CD4-positive, alpha-beta T cell treated with Interleukin-1 beta for 1 hour (primary cell): Measurements from ENCODE around the gene GPR137B.
"Not testable (repeated sequence)": the region's sequence is repeated elsewhere in the genome, so short reads cannot be mapped to it uniquely, and the experiment has no call there.

Source experiments
- DNase-seq, 2 donors: peaks; one replicate each; pipeline ENCODE4 v3.0.0-alpha.2; 2020 to 2022

The GPR137B gene

GRCh38 chr1:236144446-236145150 lies 2.3 kb downstream of the GPR137B start:
- no peak for DNase-seq

GRCh38 chr1:236147068-236147467 lies 4.7 kb downstream of the GPR137B start:
- no peak for DNase-seq

DNA sequence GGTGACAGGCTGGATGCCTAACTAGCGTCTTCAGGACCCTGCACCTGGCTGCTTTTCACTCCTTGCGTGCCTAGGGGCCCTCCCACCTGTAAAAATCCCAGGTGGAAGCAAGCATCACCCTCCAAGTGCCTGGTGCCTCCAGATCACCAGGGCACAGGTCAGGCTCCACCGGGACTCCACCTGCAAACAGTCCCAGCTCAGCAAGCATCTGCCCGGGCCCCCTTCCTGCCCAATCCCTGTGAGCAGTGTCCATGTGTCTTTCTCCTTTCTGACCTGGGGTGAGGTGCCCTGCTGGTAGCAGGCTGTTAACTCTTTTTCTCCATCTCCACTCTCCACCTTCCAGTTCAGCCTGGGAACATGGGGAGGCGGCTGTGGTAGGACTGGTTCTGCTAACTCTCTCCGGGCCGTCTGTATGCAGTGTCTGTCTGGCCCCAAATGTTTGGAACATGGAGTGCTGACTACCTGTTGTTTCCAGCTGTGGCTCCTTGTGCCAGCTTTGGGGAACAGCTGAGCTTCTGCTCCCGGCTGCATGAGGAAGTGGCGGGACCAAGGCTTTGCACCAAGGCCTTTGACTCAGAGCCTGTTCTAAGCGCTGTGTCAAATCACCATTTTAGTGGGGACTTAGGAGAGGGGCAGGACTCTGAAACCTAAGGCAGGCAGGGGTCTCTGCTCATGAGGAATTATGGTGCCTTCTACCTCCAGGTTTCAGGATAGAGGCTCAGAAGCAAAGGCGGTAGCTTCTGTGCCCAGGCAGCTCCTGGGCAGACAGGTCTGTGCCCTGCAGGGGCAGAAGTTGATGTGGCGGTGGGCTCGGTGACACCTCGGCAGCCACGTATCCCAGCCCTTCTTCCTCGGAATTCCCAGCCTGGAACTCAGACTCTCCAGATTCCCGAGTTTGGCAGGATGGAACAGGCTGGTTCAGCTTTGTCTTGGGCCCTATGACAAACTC lies 5.5 kb downstream of the GPR137B start:
- DNase-seq: no peak

GRCh38 chr1:236148470-236148845 lies 6.1 kb downstream of the GPR137B start:
- no peak for DNase-seq

DNA sequence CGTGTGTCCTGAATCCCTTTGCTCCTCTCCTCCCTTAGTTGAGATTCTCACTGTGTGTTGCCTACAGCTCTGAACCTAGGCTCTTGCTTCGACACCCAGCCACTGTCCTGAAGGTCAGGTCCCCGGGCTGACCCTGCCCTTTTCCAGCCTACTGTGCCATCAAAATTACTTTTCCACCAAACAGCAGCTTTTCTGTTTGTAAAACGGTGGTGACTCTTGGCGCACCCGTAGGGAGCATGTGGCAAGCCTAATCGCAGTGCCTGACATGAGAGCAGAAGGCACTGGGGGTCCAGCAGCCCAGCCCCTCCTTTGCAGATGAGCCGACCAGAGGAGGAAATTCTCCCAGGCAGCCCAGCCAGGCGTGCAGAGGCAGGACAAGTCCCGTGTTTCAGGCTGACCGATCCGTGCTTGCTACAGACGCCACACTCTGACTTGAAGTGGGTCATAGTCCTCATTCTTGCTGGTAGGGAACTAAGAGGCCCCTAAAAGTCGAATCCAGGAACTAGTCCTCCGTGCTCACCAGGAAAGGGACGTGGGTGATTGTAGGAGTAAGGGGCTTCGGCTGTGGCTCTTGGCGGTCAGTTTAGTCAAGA lies 6.8 kb downstream of the GPR137B start:
- no peak for DNase-seq

DNA sequence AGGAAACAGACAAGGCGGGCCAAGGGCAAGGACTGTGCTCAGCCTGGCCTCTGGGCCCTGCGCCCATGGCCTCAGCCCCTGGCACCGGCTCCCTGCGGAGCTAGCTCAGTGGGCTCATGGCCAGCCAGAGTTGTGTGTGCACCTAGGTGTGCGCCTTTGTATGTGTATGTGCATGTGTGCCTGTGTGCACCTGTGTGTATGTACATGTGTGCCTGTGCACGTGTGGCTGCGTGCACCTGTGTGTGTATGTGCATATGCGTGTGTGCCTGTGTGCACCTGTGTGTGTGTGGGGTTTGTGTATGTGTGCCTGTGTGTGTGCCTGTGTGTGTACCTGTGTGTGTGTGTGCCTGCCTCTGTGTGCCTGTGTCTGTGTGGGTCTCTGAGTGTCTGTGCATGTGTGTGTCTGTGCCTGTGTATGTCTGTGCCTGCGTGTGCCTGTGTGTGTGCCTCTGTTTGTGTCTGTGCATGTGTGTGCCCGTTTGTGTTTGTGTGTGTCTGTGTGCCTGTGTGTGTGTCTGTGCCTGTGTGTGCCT lies 7.4 kb downstream of the GPR137B start:
- no peak for DNase-seq

- DNase-seq: no peak
Measured at GRCh38 chr1:236150311-236150955, 8.1 kb downstream of the GPR137B start.

- DNase-seq: no peak
Measured at GRCh38 chr1:236150986-236151385, 8.6 kb downstream of the GPR137B start.

GRCh38 chr1:236151739-236152424 lies 9.5 kb downstream of the GPR137B start:
- DNase-seq: no peak

DNA sequence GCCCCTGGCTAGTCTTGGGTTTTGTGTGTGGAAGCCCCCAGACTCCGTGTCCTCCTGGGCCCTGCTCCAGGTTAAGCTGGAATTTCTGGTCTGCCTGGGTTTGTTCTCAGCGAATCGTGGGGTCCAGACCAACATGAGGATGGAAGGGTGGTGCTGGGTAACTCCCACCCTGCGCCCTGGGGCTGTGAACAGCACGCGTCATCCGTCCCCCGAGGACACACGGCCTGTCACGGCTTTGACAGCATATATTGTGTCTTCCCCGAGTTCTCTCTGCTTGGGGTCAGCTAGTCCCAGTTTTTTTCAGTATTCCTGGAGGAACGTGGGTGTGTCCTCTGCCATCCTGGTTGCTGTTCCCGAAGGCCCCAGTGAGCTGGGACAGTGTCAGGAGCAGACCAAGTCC lies 11.8 kb downstream of the GPR137B start:
- DNase-seq: no peak

GRCh38 chr1:236154671-236155398 lies 12.5 kb downstream of the GPR137B start:
- DNase-seq: no peak

DNA sequence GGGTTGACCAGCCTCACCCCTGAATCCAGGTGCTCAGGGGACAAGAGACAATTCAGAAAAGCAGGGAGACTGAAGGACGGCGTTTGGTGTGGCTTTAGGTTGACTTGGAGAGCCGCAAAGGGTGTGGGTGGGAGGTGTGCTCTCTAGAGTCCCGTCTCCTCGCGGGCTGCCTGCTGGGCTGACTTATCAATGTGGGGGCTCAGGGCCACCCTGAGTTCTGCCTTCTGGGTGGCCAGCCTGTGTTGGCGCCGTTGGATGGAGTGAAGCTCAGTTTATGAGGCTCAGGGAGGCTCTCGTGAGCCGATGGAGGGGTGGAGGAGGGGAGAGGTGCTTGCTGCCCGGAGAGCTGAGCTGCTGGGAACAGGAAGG lies 13.0 kb downstream of the GPR137B start:
- no peak for DNase-seq

DNA sequence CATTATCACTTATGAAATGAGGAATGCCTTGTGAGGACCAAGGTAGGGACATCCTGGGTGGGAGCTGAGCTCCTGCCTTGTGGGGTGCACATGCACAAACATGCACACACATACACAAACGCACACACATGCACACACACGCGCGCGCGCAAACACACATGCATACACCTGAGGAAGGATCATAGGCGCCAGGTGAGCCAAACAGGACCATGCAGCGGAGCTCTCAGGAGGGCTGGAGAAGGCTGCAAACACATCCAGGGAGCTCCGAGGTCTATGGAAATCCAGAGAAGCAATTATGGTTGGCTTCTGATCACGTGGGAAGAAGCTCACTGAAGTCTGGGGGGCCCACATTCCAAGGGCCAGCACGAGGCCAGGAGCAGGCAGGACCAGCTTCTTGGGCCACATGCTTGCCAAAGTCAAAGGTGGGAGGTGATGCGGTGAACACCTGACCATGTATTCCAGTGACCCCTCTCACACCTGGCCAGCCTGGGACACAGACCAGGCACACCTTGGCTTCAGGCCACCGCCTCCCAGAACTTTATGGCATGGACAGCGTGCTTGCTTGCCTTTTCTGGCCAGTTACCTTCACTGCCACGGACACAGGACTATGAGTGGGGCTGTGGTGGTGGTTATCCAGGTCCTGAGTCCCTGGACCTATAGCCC lies 13.6 kb downstream of the GPR137B start:
- DNase-seq: no peak

GRCh38 chr1:236156512-236157208 lies 14.3 kb downstream of the GPR137B start:
- peak; percentile 62 to 70 for DNase-seq

DNA sequence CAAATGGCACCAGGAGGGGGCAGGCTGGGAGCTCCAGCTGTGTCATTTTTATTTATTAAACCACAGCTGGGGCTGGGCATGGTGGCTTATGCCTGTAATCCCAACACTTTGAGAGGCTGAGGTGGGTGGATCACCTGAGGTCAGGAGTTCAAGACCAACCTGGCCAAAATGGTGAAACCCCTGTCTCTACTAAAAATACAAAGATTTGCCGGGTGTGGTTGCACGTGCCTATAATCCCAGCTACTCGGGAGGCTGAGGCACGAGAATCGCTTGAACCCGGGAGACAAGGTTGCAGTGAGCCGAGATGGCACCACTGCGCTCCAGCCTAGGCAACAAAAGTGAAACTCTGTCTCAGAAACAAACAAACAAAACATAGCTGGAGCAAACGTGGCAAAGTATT lies 15.7 kb downstream of the GPR137B start:
- DNase-seq: not testable (repeated sequence)

GRCh38 chr1:236158719-236159118 lies 16.4 kb downstream of the GPR137B start:
- DNase-seq: no peak

- DNase-seq: peak in 1 of 2 donors; percentile 33
Measured at GRCh38 chr1:236159704-236160539, 17.6 kb downstream of the GPR137B start.

DNA sequence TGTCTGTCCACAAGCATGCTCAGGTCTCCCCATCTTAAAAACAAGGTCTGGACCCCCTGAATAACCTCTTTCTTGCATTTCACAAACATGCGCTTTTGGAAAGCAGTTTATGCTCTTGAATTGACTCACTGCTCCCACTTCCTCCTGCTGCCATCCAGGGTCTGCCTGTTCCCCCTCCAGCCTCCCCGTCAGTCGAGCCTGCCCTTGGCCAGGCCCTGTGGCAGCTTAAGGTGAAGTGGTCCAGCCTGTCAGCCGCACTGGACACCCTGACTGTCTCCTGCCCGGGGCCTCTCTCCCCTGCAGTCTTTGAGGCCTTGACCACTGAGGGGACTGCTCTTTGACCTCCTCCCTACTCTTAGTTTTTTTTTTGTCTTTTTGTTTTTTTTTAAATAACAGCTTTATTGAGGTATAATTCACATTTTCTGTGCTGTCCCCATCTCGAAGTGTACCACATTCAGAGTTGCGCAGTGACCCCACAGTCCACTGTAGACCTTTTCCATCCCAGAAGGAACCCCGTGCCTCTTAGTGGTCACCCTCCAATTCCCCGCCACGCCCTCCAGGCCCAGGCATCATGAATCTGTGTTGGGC lies 18.3 kb downstream of the GPR137B start:
- DNase-seq: no peak

DNA sequence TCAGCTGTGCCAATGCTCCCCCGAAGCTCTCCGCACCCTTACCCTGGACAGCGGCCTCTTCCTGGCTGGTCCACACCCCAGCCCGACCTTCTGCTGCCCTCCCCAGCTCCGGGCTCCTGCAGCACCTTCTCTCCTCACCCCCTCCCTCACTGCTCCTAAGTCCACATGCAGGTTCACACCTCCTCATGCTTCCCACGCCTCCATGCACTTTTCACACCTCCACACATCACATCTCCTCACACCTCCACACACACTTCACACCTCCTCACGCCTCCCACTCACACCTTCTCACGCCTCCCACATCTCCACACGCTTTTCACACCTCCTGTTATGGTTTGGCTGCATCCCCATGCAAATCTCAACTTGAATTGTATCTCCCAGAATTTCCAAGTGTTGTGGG lies 18.9 kb downstream of the GPR137B start:
- DNase-seq: peak in 1 of 2 donors; percentile 17
